ENCODE data around the gene CDYL.

CDYL gene

DNA sequence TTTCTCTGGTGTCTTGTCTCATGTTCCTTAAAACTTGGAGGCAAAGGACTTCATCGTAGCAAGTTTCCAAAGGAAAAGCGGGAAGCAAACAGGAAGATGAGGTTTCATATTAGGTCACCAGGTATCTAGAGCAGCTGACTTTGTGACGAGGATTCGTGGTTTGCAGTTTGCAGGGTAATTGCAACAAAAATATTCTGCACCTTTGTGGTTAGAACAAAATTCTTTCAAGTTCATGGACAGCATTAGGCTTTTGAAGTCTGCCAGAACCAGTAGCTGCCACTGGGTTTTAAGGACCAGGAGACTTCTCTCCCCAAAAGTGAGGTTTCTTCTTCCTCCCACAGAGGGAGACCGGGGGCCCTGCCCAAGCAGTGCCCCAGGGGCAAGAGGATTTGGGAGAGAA lies 164.2 kb downstream of the CDYL start:
- no peak for TF ChIP-seq GATA3 (IDR thresholded peaks at IDR 0.05; ENCODE audit: low read depth, low read length)
- no peak for TF ChIP-seq GATA2 (IDR thresholded peaks at IDR 0.05; ENCODE audit: low read depth, low read length)

DNA sequence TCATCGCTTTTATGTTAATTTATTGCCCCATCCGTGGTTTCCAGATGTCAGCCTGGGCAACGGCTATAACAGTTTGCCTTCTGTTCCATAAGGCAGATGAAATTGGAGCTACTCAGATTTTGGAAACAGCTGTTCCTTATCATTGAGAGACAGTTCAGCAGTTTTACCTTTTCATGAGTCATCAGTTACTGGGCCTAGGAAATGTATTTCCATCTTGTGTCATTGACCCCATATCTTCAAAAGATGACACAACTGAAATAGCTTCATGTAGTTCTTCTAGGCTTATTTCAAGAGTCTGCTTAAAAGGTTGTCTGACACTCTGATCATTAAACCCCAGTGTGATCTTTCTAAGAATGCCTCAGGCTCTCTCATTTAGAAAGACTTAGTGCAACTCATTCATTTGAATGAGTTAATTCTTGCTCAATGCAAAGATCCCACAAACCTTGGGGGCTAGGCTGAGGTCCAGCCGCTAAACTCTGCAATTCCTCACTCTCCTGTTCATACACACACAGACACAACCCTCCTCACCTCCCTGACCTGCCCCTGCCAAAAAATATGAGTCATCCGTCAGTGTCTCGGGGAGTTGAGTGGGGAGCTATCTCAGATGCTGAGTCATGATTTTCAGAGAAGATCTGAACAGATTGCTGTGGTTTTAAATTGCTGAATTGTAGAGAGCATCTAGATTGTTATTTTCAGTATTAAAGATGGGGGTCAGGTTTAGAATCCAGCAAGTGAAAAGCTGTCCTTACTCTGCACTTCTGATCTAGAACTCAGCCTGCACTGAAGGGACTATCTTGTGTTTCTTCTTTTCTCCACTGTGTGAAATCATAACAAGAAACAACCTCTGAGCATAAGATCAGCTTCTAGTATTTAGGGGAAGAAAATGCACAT lies 165.8 kb downstream of the CDYL start:
- TF ChIP-seq GATA3 (IDR thresholded peaks at IDR 0.05; ENCODE audit: low read depth, low read length) (no peak), GATA2 (IDR thresholded peaks at IDR 0.05; ENCODE audit: low read depth, low read length) (no peak)

DNA sequence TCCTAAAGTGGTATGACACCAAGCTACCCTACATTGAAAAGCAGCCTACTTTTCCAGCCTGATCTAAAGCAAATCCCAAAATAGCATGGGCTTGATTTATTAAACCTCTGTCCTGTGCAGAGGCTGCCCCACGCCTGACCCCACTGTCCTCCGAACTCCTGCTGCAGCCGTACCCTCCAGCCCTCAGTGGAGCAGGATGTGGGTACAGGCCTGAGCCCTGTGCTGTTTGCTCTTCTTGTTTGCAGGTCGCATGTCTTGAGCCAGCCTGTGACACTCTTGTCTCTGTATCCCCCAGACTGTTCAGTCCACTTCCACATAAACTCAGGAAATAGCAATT lies 166.4 kb downstream of the CDYL start:
- TF ChIP-seq GATA3 (IDR thresholded peaks at IDR 0.05; ENCODE audit: low read depth, low read length) (no peak), GATA2 (IDR thresholded peaks at IDR 0.05; ENCODE audit: low read depth, low read length) (no peak)

DNA sequence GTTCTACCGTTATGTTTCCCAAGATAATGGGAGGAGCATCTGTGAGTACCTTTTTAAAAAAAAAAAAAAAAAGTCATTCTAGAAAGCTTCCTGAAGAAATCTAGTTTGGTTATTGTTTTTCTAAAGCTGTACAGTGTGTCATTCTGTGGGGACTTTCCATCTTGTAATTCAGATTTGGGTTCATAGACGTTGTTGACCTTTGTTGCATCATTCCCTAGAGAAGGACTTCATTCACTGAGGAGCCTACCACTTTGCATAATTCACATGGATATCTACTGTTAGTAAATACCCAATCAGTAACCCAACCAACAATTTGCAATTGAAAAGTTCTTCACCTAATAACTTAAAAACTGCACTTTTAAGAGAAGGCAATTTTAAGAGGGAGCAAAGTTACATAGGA lies 167.5 kb downstream of the CDYL start:
- no peak for TF ChIP-seq GATA2 (IDR thresholded peaks at IDR 0.05; ENCODE audit: low read depth, low read length)
- TF ChIP-seq GATA3 (IDR thresholded peaks at IDR 0.05; ENCODE audit: low read depth, low read length), result no peak

DNA sequence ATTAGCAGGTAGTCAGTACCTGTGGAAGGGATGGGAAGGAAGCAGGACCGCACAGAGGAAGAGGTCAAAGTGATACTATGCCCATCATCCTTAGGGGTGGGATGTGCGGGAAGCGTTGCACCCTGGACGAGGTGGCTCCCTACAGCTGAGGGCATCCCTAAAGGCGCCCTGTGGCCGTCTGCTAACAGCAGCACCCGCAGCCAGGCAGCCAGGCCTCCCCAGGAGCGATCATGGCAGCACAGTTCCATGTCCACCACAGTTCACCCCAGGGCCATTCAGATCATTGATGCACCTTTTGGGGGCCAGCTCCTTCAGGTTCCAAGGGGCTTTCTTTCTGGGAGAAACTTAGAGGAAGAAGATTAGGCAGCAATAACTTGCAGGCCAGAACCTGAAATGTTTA lies 168.1 kb downstream of the CDYL start:
- TF ChIP-seq GATA3 (IDR thresholded peaks at IDR 0.05; ENCODE audit: low read depth, low read length), result no peak
- TF ChIP-seq GATA2 (IDR thresholded peaks at IDR 0.05; ENCODE audit: low read depth, low read length), result no peak

DNA sequence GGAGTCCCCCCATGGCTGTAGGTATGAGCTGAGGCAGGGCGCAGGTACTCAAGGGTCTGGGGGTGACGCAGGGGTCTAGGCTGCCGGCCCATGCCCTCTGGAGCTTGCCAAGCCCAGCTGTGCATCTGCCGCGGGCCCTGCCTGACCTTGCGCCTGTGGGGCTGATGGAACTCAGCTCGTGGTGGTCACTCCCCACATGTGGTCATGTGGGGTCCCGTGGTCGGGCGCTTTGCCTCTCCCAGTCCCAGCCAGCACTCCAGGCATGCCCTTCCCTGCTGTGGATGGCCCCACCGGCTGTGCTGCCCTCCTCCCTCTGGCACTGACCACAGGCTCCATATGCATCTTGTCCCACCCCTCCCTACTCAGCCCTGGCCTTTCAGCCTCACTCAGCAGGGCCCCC lies 170.3 kb downstream of the CDYL start:
- TF ChIP-seq GATA2 (IDR thresholded peaks at IDR 0.05; ENCODE audit: low read depth, low read length), result no peak
- no peak for TF ChIP-seq GATA3 (IDR thresholded peaks at IDR 0.05; ENCODE audit: low read depth, low read length)

DNA sequence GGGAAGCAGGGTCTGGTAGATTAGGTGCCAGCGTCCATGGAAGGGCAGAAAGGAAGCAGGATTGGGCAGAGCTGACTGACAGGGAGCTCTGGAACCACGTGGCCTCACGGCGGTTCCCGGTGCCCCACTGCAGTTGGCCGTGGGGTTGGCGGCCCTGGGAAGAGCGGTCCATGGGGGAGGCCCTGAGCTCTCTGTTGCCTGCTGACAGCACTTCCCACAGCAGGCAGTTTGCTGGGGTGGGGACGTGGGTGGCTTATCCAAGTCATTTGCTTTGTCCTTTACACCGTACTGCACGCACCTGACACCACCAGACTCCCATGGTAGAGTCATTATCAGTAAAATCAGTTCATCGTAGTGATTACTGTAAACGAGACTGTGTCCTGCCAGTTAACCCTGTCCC lies 171.5 kb downstream of the CDYL start:
- TF ChIP-seq GATA2 (IDR thresholded peaks at IDR 0.05; ENCODE audit: low read depth, low read length) (no peak), GATA3 (IDR thresholded peaks at IDR 0.05; ENCODE audit: low read depth, low read length) (no peak)

DNA sequence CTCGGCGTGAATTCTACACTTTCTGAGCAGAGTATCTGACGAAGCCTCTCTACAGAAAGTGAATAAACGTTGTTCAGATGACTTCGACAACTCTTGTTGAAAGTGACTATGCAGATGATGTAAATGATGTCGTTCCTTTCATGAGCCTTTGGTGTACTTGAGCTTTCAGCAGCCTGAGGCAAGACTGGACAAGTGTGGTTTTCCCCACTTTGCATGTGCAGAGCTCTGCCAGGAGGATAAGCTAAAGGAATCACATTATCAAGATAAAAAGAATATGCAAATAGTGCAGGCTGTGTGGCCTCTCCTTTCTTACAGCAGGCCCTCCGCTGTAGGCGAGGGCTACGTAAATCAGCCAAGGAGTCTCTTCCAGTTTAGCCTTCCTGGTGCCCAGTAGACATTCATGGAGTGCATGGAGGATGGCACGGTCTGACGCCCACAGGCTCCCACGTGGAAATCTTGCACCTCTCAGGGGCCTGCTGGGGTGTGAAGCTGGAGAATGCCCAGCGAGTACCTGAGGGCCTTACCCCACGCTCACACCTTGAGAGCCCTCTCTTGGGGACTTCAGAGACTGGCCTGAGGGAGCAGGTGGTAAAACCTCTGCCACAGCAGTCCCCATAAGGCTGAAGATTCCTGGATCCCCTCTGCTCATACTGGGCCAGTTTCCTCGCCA lies 172.7 kb downstream of the CDYL start:
- no peak for TF ChIP-seq GATA3 (IDR thresholded peaks at IDR 0.05; ENCODE audit: low read depth, low read length)
- TF ChIP-seq GATA2 (IDR thresholded peaks at IDR 0.05; ENCODE audit: low read depth, low read length), result no peak

DNA sequence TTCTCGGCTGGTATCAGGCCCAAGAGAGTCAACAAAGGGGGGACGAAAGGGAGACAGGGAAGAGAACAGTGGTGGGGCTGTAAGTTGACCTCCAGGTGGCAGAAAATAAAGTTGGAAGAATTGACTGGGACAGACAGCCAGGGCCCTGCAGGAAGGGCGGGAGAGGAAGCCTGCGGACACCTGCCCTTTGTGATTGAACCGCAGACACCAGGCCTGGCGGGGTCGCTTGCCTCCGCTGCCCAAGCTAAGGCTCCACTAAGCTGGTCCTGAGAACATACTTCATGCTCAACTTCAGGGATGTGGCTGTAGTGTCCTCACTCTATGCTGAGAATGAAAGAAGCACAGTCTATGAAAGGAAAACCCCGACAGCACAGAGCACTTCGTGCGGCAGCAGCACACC lies 173.9 kb downstream of the CDYL start:
- no peak for TF ChIP-seq GATA3 (IDR thresholded peaks at IDR 0.05; ENCODE audit: low read depth, low read length)
- TF ChIP-seq GATA2 (IDR thresholded peaks at IDR 0.05; ENCODE audit: low read depth, low read length), result no peak

DNA sequence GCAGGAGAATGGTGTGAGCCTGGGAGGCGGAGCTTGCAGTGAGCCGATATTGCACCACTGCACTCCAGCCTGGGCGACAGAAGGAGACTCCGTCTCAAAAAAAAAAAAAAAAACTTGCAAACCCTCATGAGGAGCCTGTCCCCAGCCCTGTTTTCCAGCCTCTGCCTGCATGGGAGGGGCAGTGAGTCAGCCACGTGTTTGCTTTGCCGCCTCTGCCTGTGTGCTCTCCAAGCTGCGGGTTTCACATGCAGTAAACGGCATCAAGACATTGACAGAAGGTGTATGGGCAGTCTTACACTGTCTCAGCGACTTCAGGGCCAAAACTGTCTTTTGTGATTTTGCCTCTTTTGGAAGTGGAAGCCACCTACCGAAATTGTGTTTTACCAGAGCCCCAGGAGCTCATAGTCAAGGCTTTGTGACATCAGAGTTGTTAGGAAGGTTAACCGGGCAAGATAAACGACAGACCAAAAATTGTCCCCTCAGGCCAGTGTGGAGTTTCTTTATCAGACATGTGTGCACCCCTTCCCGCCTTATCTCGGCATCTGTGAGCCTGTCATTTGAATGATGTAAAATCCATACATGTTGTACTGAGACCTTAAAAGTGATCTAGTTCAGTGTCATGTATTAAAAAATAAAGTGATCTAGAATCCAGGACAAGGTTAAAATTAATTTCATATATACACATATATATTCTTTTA lies 174.8 kb downstream of the CDYL start:
- TF ChIP-seq GATA3 (IDR thresholded peaks at IDR 0.05; ENCODE audit: low read depth, low read length) (peak; percentile 66; the same call in 1 of the 2 replicates), GATA2 (IDR thresholded peaks at IDR 0.05; ENCODE audit: low read depth, low read length) (peak; percentile 73)

DNA sequence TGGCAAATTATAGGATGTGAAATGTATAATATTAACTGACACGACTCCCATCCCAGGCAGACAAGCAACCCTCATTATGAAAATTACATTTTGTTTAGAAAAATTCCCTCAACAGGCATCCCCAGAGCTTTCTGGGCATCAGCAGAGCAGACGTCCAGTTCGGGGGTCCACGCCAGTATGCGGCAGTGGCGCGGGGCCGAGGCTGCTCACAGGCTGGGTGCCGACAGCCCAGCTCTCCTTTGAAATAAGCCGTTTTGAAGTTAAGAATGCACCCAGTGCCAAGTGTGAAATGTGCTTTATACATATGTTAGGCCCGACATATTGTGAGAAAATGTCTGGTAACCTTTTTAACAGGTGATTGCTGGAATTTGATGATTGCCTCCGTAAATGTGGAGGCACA lies 177.2 kb downstream of the CDYL start:
- TF ChIP-seq GATA3 (IDR thresholded peaks at IDR 0.05; ENCODE audit: low read depth, low read length) (no peak), GATA2 (IDR thresholded peaks at IDR 0.05; ENCODE audit: low read depth, low read length) (no peak)

DNA sequence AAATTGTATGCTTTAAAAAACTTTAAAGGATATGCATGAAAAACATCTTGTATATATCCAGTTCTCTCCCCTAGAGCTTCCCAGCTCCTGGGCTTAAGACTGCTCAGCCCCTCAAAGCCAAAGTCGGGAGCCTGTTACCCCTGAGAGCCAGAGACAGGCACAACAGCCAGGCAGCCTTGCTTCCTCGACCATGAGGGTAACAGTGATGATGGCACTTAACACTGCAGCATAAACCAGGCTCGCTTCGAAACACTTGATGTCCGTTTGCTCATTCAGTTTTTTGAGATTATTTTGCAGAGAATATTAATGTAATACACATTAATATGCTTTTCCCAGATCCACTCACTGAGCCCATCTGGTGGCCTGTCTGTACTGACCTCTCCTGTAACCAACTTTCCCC lies 180.4 kb downstream of the CDYL start:
- TF ChIP-seq GATA2 (IDR thresholded peaks at IDR 0.05; ENCODE audit: low read depth, low read length) (no peak), GATA3 (IDR thresholded peaks at IDR 0.05; ENCODE audit: low read depth, low read length) (no peak)

DNA sequence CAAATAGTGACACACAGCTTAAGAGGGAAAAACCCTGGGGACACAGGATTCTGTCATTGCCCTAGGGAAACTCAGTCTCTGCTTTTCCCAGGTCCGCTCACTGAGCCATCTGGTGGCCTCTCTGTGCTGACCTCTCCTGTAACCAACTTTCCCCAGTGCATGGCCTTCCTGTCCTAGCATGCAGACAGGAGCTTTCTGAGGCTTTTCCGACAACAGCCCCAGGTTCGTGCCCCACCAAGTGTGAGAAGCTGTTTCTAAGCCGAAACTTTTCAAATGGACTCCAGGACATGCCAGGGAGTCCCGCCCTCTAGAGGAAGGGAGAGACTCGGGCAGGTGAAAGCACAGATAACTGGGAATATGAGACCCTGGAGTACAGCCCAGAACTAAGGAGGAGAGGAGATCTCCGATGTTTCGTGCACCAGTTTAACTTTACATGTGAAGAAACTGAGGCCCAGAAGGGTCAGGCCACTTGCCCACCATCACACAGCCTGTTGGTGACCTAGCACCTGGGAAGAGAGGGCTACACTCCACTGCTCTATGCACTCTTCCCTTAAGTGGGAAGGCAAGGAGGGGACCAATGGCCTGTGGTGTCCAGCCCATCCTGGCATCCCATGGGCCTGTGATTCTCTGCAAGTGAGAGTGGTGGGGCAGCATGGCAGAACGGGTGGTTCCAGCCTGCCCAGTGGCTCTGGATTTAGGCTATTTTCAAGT lies 181.5 kb downstream of the CDYL start:
- TF ChIP-seq GATA2 (IDR thresholded peaks at IDR 0.05; ENCODE audit: low read depth, low read length) (no peak), GATA3 (IDR thresholded peaks at IDR 0.05; ENCODE audit: low read depth, low read length) (no peak)

DNA sequence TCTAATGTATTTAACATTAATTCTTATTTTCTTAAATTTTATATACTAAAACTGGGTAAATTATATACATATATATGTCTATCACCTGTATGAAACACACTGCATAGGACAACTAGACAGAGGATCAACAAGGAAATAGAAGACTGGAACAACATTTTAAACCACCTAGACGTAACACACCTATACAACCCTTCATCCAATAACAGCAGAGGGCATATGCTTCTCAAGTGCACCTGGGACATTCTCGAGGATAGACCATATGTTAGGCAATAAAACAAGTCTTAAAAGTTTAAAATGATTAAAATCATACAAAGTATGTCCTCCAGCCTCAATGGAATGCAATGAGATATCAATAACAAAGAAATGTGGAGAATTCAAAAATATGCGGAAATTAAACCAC lies 182.4 kb downstream of the CDYL start:
- no peak for TF ChIP-seq GATA2 (IDR thresholded peaks at IDR 0.05; ENCODE audit: low read depth, low read length)
- TF ChIP-seq GATA3 (IDR thresholded peaks at IDR 0.05; ENCODE audit: low read depth, low read length), result no peak
